Caco-2 (cell line): ENCODE measurements around the gene TMEM132D. TPM values are rescaled to one million over a fixed set of nuclear protein-coding genes. Genes with fewer than 3 reads are reported as not detected.

Source experiments
- BruUV-seq: library from RNA; stranded (reverse); fragments of 400-500 nt; replicated peaks from 2 replicates; lab custom pipeline; 2021; lab: Mats Ljungman, UMichigan
- CTCF ChIA-PET: fragments of 300-600 bp; sonication (Branson Sonifier 250); formaldehyde crosslinking; loops from one replicate; lab custom pipeline; 2022; ENCODE audit warnings: antibody characterized with exemption; lab: Charles Lee
- POLR2A ChIA-PET: fragments of 300-600 bp; sonication (Branson Sonifier 250); formaldehyde crosslinking; loops from one replicate; lab custom pipeline; 2022; ENCODE audit warnings: antibody characterized with exemption; lab: Charles Lee
- DNase-seq, 2 experiments: peaks; one replicate each; pipeline versions ENCODE4 v3.0.0 to v3.0.0-alpha.2; 2020 to 2022
- H3K27me3 ChIP-seq: replicated peaks from 2 replicates; pipeline ENCODE4 v1.6.0; 2011; ENCODE audit warnings: low read length; ENCODE audit not compliant: control insufficient read depth, insufficient read depth
- H3K36me3 ChIP-seq: 2 replicates; pipeline ENCODE4 v1.5.1; 2011; ENCODE audit warnings: low read length; ENCODE audit not compliant: control insufficient read depth, insufficient read depth
- H3K4me1 ChIP-seq: fragments of 250-450 bp; sonication (Bioruptor Pico); 2 replicates; pipeline ENCODE4 v1.5.1; 2020; ENCODE audit warnings: mild to moderate bottlenecking
- H3K4me3 ChIP-seq: 2 replicates; pipeline ENCODE4 v1.5.1; 2011; ENCODE audit warnings: low read depth, mild to moderate bottlenecking, control low read depth, low read length
- H3K9me3 ChIP-seq: fragments of 250-450 bp; sonication (Bioruptor Pico); 2 replicates; pipeline ENCODE4 v1.5.1; 2020; ENCODE audit warnings: mild to moderate bottlenecking, moderate library complexity
- H3K27ac Mint-ChIP-seq: one replicate; pipeline ENCODE4 v1.8.0; 2022; ENCODE audit warnings: mixed read lengths; ENCODE audit not compliant: unreplicated experiment
- H3K27me3 Mint-ChIP-seq: one replicate; pipeline ENCODE4 v1.8.0; 2022; ENCODE audit warnings: mixed read lengths; ENCODE audit not compliant: insufficient read depth, unreplicated experiment
- H3K36me3 Mint-ChIP-seq: one replicate; pipeline ENCODE4 v1.8.0; 2022; ENCODE audit warnings: mild to moderate bottlenecking, mixed read lengths; ENCODE audit not compliant: insufficient read depth, unreplicated experiment
- H3K4me1 Mint-ChIP-seq: one replicate; pipeline ENCODE4 v1.8.0; 2022; ENCODE audit warnings: low read depth, mixed read lengths; ENCODE audit not compliant: unreplicated experiment
- H3K4me3 Mint-ChIP-seq: one replicate; pipeline ENCODE4 v1.8.0; 2022; ENCODE audit warnings: mild to moderate bottlenecking, moderate library complexity, mixed read lengths; ENCODE audit not compliant: unreplicated experiment
- H3K9me3 Mint-ChIP-seq: one replicate; pipeline ENCODE4 v1.8.0; 2022; ENCODE audit warnings: mixed read lengths; ENCODE audit not compliant: unreplicated experiment
- intact Hi-C: fragments of 100-400 bp; cut with micrococcal nuclease; formaldehyde crosslinking; loops from one replicate; pipeline ENCODE4 v1.10.0; 2022; ENCODE audit not compliant: unreplicated experiment
- total RNA-seq: library from RNA; stranded (reverse); gene quantifications from 2 replicates; pipeline ENCODE4 v1.2.3, GENCODE V29; 2022
- TF ChIP-seq, protein P1 (sequence below), 2 experiments: fragments of 200-600 bp in 1 of 2; IDR thresholded peaks; 1 replicate in 1 of 2; 2 replicates in 1 of 2; pipeline versions ENCODE4 v1.5.1 to v1.8.0; 2011 to 2022; ENCODE audit warnings: antibody characterized with exemption in 1 of 2, control low read depth in 1 of 2, inconsistent platforms in 1 of 2, low read depth in 1 of 2, low read length in 1 of 2, mild to moderate bottlenecking in 1 of 2, moderate library complexity in 1 of 2; ENCODE audit not compliant: insufficient read depth in 1 of 2, severe bottlenecking in 1 of 2, unreplicated experiment in 1 of 2

Gene TMEM132D
- total RNA-seq, 1 experiment from 2014 or later = not detected

DNA sequence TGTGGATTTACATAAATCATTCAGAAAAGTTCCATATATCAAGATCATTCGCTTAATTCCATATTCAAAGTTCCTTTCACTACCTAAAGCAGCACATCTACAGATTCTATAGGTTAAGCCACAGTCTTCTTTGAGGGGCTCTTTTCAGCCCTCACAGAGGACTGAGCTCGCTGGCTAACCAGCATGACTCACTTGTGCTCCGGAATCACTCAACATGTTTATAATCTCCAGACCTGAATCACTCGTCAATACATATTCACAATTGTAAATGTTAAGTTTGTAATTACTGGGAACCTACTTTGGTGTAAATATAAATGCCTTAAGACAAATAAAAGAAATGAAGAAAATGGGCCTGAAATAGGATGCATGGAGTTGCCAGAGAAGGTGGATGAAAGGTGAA, 315.7 kb downstream of the TMEM132D start:
- H3K27me3 ChIP-seq = no peaks in the 10 kb centered on the region
- TF ChIP-seq, protein P1, sequence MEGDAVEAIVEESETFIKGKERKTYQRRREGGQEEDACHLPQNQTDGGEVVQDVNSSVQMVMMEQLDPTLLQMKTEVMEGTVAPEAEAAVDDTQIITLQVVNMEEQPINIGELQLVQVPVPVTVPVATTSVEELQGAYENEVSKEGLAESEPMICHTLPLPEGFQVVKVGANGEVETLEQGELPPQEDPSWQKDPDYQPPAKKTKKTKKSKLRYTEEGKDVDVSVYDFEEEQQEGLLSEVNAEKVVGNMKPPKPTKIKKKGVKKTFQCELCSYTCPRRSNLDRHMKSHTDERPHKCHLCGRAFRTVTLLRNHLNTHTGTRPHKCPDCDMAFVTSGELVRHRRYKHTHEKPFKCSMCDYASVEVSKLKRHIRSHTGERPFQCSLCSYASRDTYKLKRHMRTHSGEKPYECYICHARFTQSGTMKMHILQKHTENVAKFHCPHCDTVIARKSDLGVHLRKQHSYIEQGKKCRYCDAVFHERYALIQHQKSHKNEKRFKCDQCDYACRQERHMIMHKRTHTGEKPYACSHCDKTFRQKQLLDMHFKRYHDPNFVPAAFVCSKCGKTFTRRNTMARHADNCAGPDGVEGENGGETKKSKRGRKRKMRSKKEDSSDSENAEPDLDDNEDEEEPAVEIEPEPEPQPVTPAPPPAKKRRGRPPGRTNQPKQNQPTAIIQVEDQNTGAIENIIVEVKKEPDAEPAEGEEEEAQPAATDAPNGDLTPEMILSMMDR (IDR thresholded peaks at IDR 0.05; ENCODE audit: insufficient read depth in 1 of 2, low read depth in 1 of 2, low read length in 1 of 2, severe bottlenecking in 1 of 2, unreplicated experiment in 1 of 2) = no peak
- H3K4me3 Mint-ChIP-seq = no peak overlapping the region
- no peak overlapping the region for H3K27ac Mint-ChIP-seq
- H3K9me3 Mint-ChIP-seq = peaks cover 19% of the 10 kb centered on the region
- intact Hi-C loops = no loop called here
- no peak overlapping the region for H3K4me3 ChIP-seq
- CTCF ChIA-PET = no interaction called here
- H3K36me3 Mint-ChIP-seq = no peaks in the 10 kb centered on the region
- no TSS peak for BruUV-seq
- H3K27me3 Mint-ChIP-seq = peaks cover 3% of the 10 kb centered on the region
- POLR2A ChIA-PET = no interaction called here
- DNase-seq = no peak
- H3K4me1 ChIP-seq = no peaks in the 10 kb centered on the region
- H3K4me1 Mint-ChIP-seq = no peaks in the 10 kb centered on the region
- H3K9me3 ChIP-seq = no peaks in the 10 kb centered on the region
- H3K36me3 ChIP-seq = no peaks in the 10 kb centered on the region

DNA sequence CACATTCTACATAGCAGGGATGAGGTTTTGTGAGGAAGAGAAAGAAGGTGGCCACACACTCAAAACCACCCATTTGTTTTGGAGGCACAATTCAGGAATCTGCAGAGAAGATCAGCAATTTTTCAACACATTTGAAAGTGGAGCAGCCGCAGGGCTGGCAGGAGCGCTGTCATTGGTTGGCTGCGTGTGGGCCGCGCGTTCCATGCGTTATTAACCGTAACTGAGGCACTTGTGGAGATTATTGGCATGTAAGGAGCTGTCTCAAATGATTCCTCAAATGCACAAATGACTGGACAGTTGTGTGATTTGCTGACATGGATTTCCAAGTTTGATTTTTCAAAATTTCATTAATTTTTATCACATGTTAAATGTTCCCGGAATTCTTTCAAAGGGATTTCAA, 318.5 kb downstream of the TMEM132D start:
- H3K36me3 ChIP-seq = no peaks in the 10 kb centered on the region
- intact Hi-C loops = no loop called here
- H3K4me3 ChIP-seq = no peak overlapping the region
- peaks cover 3% of the 10 kb centered on the region for H3K27me3 Mint-ChIP-seq
- no TSS peak for BruUV-seq
- H3K4me3 Mint-ChIP-seq = no peak overlapping the region
- H3K9me3 Mint-ChIP-seq = peaks cover 10% of the 10 kb centered on the region
- no peaks in the 10 kb centered on the region for H3K36me3 Mint-ChIP-seq
- H3K9me3 ChIP-seq = no peaks in the 10 kb centered on the region
- H3K4me1 ChIP-seq = no peaks in the 10 kb centered on the region
- no peak overlapping the region for H3K27ac Mint-ChIP-seq
- TF ChIP-seq, protein P1 (IDR thresholded peaks at IDR 0.05; ENCODE audit: insufficient read depth in 1 of 2, low read depth in 1 of 2, low read length in 1 of 2, severe bottlenecking in 1 of 2, unreplicated experiment in 1 of 2) = no peak
- no peaks in the 10 kb centered on the region for H3K27me3 ChIP-seq
- CTCF ChIA-PET = no interaction called here
- POLR2A ChIA-PET = no interaction called here
- no peaks in the 10 kb centered on the region for H3K4me1 Mint-ChIP-seq
- no peak for DNase-seq

DNA sequence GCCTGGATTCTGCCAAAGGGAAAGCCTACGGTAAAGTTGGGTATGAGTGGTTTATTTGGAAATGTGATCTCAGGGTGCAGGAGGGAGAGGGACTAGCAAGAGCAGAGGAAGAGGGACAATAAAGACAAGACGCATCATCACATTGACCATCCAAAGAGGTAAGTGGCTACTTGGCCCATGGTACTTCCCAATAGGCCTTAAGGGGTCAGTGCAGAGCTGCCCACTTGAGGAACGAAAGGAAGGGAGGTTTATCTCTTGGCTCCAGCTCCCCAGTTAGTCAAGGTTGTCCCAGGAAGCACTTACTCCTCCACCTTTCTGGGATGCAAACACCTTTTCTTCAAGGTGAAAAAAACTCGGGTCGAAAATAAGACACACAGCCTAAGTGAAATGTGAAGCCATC, 323.9 kb downstream of the TMEM132D start:
- Histone ChIP-seq H3K27me3 (no peaks in the 10 kb centered on the region), H3K9me3 (no peaks in the 10 kb centered on the region), H3K4me3 (no peak overlapping the region), H3K4me1 (no peaks in the 10 kb centered on the region), H3K36me3 (no peaks in the 10 kb centered on the region)
- no peak overlapping the region for H3K4me3 Mint-ChIP-seq
- DNase-seq = no peak
- no peaks in the 10 kb centered on the region for H3K36me3 Mint-ChIP-seq
- no peaks in the 10 kb centered on the region for H3K4me1 Mint-ChIP-seq
- no peaks in the 10 kb centered on the region for H3K27me3 Mint-ChIP-seq
- POLR2A ChIA-PET = no interaction called here
- intact Hi-C loops = no loop called here
- no peaks in the 10 kb centered on the region for H3K9me3 Mint-ChIP-seq
- H3K27ac Mint-ChIP-seq = no peak overlapping the region
- CTCF ChIA-PET = interaction anchor here (0.6 kb wide), 1 partner anchor 129 kb away, joined by 3 read pairs; no protein-coding TSS in a partner anchor
- TF ChIP-seq, protein P1 (IDR thresholded peaks at IDR 0.05; ENCODE audit: insufficient read depth in 1 of 2, low read depth in 1 of 2, low read length in 1 of 2, severe bottlenecking in 1 of 2, unreplicated experiment in 1 of 2) = no peak
- BruUV-seq = no TSS peak
